GM12874 (cell line): ENCODE data around the gene SPDYC.
A peak's percentile ranks its signal among the peaks of the same experiment; 100 is the strongest.

Source experiments
- CTCF ChIP-seq: IDR thresholded peaks from 2 replicates; pipeline ENCODE4 v1.5.1; 2011; ENCODE audit warnings: low read depth, mild to moderate bottlenecking, control low read depth, low read length, moderate library complexity; ENCODE audit not compliant: insufficient read depth

SPDYC gene

GRCh38 chr11:65166893-65167292 lies 3.1 kb upstream of the SPDYC start:
- no peak for TF ChIP-seq CTCF

GRCh38 chr11:65167656-65168055 lies 2.4 kb upstream of the SPDYC start:
- no peak for TF ChIP-seq CTCF

GRCh38 chr11:65169164-65169641 lies 830 bp upstream of the SPDYC start:
- no peak for TF ChIP-seq CTCF

GRCh38 chr11:65172600-65172999 lies 2.6 kb downstream of the SPDYC start:
- no peak for TF ChIP-seq CTCF

GRCh38 chr11:65180877-65181568 lies 11.0 kb downstream of the SPDYC start:
- TF ChIP-seq CTCF, result peak; percentile 64

- TF ChIP-seq CTCF, result 0 out of 2 replicates have a peak, but pooled peaks have one; percentile 7
Observed at GRCh38 chr11:65181569-65182257, 11.7 kb downstream of the SPDYC start, which contains the start of gene CAPN1. CAPN1 (plus strand) TSS chr11:65181928; CDS start chr11:65182702, 774 bp downstream.

- no peak for TF ChIP-seq CTCF
Observed at GRCh38 chr11:65182258-65183170, 12.5 kb downstream of the SPDYC start.
